Astrocyte (in vitro differentiated cells and primary cell): ENCODE measurements around the gene COL23A1.

Experiments used
- EZH2 ChIP-seq: IDR thresholded peaks from 2 replicates; pipeline ENCODE4 v1.6.1; 2012; ENCODE audit warnings: mild to moderate bottlenecking, low read length, inconsistent platforms; ENCODE audit not compliant: insufficient read depth
- TF ChIP-seq, protein P1 (sequence below): IDR thresholded peaks from 2 replicates; pipeline ENCODE4 v1.5.1; 2011; ENCODE audit warnings: low read depth, mild to moderate bottlenecking, inconsistent platforms, low read length, moderate library complexity; ENCODE audit not compliant: insufficient read depth

DNA sequence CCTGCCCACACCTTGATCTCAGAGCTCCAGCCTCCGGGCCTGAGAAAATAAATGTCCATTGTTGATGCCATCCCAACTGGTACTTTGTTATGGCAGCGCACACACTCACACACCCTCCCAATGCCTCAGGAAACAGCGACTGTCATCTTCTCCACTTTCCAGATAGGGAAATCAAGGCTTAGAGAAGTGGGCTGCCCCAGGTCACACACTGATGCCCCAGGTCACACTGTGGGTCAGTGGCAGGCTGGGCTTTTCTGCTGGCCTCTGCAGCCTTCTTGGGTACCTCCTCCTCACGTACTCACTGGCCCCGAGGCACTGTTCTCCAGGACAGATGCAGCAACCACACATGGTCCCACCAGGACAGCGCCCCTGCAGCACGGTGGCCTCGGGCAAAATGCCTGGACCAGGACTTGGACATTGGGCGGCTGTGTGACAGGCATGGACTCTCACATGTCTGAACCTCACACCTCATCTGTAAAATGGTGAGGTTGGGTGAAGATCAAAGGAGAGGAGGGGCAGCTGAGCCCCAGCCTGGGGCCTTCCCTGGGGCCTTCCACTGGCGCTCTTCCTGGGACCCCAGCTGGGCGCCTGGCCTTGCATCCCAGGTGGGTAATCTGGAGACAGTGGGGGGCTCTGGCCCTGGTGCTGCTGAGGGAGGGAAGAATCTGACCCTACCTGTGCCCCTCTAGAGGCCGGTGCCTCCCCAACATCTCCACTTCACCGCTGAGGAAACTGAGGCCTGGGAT is 156.0 kb downstream of the COL23A1 start:
- TF ChIP-seq, protein P1, sequence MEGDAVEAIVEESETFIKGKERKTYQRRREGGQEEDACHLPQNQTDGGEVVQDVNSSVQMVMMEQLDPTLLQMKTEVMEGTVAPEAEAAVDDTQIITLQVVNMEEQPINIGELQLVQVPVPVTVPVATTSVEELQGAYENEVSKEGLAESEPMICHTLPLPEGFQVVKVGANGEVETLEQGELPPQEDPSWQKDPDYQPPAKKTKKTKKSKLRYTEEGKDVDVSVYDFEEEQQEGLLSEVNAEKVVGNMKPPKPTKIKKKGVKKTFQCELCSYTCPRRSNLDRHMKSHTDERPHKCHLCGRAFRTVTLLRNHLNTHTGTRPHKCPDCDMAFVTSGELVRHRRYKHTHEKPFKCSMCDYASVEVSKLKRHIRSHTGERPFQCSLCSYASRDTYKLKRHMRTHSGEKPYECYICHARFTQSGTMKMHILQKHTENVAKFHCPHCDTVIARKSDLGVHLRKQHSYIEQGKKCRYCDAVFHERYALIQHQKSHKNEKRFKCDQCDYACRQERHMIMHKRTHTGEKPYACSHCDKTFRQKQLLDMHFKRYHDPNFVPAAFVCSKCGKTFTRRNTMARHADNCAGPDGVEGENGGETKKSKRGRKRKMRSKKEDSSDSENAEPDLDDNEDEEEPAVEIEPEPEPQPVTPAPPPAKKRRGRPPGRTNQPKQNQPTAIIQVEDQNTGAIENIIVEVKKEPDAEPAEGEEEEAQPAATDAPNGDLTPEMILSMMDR: no peak
- TF ChIP-seq EZH2: no peak
